NCI-H2107 treated with DMSO at 0.1 percent for 48 hours (cell line): ENCODE results near the gene TBCD.
"Not testable (repeated sequence)": the region's sequence is repeated elsewhere in the genome, so short reads cannot be mapped to it uniquely, and the experiment has no call there.

Experiments used
- DNase-seq: peaks from one replicate; lab custom pipeline; 2025; ENCODE audit not compliant: unreplicated experiment; lab: John Stamatoyannopoulos, UW

TBCD gene

GRCh38 chr17:82729479-82730260 lies 22.2 kb upstream of the TBCD start:
- no peak for DNase-seq

- no peak for DNase-seq
These were observed 19.6 kb upstream of the TBCD start for GRCh38 chr17:82732118-82732743.

GRCh38 chr17:82734987-82735866 lies 16.6 kb upstream of the TBCD start, which contains the start of gene FN3K:
FN3K (plus strand) TSS chr17:82735615; CDS start chr17:82735637, 22 bp downstream.
- DNase-seq: no peak

DNA sequence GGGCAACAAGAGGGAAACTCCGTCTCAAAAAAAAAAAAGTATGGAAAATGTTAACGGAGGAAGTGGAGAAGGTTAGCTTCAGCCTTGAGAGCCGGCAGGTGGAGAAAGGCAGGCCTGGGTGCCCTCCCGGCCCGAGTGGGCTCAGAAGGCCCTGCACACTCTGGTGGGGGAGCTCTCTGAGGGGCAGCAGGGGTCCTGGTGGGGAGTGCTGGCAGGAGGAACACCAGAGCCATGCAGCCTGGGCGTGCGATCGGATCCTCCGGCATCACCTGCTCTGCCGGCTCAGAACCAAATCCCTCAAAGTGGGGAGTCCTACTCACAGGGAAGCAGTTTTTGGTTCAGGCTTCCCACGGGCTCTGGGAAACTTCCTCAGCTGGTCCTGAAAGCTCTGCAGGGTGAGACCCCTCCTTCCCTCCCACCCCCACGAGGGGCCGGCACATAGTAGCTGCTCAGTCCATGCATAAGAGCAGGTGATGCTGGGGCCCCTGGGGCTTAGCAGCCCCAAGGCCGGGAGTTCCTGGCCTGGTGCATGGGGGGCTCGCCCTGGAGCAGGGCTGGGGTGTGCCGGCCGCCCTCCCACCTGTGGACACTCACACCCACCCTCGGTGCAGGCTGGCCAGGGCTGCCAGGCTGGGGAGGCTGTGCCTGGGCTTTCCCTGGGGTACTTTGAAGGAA lies 15.2 kb upstream of the TBCD start:
- DNase-seq: no peak

GRCh38 chr17:82737967-82738877 lies 13.6 kb upstream of the TBCD start:
- no peak for DNase-seq

DNA sequence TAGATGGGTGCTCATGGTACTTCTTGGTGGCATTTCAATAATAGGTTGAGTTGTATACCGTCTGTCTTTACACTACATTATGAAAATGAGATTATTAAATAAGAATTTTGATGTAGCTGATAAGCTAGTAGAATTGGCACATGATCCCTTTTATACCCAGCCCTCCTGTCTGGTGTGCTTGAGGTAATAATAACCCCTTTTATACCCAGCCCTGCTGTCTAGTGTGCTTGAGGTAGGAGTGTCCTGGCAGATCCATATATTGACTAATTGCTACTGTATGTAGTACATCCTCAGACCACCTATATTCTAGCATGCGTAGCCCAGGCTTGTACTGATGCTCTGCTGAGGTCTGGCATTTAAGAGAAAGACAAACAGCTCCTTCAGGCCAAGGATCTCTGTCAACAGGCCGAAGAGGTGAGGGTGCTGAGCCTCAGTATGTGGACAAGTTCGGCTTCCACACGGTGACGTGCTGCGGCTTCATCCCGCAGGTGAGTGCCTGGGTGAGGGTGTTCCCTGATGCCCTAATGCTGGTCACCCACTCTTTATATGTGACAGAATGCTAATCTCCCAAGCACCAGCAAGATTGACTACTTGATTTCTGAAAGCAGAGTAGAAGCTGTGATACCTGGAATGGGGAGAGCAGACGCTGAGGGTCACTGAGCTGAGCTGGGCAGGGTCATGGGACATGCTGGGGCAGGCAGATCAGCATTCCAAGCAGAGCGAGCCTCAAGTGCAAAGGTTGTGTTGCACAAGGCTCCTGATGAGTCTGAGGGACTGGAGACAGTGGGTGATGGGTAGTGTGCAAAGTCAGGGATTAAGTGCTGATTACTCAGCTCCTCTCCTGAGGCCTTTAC lies 10.7 kb upstream of the TBCD start:
- no peak for DNase-seq

DNA sequence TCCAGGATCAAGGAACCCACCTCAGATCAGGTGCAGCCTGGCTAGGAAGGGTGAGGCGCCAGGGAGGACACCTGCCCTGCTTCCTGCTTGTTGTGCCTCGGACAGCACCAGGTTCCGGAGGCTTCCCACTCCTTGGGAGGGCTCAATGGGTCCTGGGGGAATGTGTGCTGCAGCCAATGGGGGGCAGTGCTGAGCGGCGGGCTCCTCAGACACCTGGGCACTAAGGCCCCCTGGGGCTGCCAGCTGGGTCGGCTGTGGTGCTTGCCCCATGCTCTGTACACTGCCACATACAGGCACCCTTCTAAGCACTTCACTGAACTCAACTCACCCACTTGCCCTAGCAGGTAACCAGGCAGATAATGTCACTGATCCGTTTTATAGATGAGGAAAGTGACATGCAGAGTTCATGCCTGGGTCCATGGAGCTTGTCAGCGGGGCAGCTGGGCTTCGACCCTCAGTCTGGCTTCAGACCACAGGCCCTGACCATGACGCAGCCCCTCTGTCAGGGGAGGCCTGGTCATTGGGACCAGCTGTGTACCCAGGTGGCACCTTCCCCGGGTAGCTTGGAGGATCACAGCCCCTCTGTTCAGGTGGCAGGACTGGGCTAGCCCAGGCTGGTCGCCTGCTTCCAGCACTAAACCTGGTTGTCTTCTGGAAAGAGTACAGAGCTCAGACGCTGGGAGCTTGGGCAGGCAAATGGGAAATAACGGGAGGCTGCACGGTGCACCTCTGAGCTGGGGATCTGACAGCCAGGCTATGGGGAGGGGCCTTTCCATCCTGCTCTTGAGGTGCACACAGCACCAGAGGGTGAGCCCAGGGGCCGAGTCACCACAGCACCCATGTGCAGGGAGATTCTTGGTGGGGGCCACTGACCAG lies 8.3 kb upstream of the TBCD start:
- DNase-seq: no peak

DNA sequence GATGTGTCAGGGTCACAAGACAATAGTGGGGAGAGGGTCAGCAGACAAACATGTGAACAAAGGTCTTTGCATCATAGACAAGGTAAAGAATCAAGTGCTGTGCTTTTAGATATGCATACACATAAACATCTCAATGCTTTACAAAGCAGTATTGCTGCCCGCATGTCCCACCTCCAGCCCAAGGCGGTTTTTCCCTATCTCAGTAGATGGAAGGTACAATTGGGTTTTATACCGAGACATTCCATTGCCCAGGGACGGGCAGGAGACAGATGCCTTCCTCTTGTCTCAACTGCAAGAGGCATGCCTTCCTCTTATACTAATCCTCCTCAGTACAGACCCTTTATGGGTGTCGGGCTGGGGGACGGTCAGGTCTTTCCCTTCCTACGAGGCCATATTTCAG lies 7.1 kb upstream of the TBCD start:
- DNase-seq: not testable (repeated sequence)

GRCh38 chr17:82745524-82745923 lies 6.3 kb upstream of the TBCD start:
- no peak for DNase-seq

DNA sequence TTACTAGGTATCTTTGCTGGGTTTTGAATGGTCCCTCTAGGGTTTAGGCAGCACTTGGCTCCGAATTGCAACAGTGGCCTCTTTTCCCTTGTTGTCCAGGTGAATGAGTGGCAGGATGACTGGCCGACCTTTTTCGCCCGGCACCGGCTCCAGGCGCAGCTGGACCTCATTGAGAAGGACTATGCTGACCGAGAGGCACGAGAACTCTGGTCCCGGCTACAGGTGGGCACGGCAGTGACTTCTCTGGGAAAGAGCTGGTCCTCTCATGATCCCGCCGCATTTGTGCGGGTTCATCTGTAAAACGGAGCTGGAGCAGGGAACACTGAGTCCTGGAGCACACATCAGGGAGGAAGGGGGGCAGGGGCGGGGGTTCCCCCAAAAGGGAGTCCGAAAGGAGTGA lies 3.1 kb upstream of the TBCD start:
- DNase-seq: no peak

GRCh38 chr17:82750241-82750908 lies 1.5 kb upstream of the TBCD start:
- DNase-seq: no peak

DNA sequence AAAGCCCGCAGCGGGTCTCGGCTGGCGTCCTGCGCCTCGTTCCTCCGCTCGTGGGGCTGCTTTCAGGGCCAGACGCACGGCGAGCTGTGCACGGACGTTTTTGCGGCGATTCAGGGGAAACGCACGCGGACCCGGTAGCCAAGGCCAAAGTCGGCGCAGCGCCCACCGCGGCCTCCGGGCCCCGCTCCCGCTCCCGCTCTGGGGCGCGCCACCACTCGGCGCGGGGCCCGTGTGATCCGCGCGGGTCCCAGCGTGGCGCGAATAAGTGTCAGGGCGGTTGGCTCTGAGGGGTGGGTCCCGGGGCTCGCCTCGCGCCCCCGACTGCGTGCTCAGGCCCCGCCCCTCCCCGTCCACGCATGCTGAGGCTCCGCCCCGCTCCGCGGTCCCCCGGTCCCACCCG lies 694 bp upstream of the TBCD start:
- no peak for DNase-seq

GRCh38 chr17:82752371-82753200 lies 721 bp downstream of the TBCD start:
- DNase-seq: no peak

DNA sequence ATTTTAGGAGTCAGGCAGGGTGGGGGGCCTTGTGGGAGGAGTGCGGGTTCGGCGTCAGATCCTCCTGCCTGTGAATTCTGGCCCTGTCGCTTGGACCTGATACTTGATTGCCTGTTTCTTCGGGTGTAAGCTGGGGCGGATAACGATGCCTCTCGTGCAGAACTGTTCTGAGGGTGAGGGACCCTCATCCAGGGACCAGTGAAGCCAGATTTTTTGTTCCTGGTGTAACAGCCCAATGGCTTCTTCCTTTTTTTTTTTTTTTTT lies 1.3 kb downstream of the TBCD start:
- DNase-seq: no peak

- no peak for DNase-seq
These were observed 2.7 kb downstream of the TBCD start for GRCh38 chr17:82754297-82755208.

DNA sequence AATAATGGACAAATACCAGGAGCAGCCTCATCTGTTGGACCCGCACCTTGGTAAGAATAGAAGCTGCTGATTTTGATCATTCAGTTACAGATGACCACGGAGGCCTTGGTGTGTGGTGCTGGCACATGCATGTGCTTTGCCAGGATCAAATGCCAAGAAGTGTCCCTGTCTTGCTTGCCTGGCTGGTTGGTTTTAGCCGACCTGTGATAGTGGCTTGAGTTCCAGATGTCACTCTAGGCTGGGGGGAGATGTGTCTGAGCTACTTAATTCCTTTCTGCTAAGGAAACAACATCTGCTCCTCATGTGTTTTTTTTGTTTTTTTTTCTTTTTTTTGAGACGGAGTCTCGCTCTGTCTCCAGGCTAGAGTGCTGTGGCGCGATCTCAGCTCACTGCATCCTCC lies 4.3 kb downstream of the TBCD start:
- no peak for DNase-seq
